ENCODE measurements around the gene CEP44. TPM values are rescaled to one million over a fixed set of nuclear protein-coding genes. Genes with fewer than 3 reads are reported as not detected.

CEP44 gene
- total RNA-seq, 1 donor from 2014 or later, result 16.4 TPM

DNA sequence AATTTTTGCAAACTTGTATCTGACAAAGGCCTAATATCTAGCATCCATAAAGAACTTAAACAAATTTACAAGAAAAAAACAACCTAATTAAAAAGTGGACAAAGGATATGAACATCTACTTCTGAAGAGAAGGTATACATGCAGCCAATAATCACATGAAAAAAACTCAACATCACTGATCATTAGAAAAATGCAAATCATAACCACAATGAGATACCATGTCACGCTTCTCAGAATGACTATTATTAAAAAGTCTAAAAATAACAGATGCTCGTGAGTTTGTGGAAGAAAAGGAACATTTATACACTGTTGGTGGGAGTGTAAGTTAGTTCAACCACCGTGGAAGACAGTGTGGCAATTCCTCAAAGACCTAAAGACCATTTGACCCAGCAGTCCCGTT lies 24.0 kb downstream of the CEP44 start:
- H3K36me3 ChIP-seq, result peaks cover 74% of the 10 kb centered on the region
- intact Hi-C loops (cut with DNase I), result no loop called here
- DNase-seq (no peak), ATAC-seq (no peak)
- H3K4me1 ChIP-seq, result no peaks in the 10 kb centered on the region
- H3K27me3 ChIP-seq, result no peaks in the 10 kb centered on the region
- TF ChIP-seq, protein P1, sequence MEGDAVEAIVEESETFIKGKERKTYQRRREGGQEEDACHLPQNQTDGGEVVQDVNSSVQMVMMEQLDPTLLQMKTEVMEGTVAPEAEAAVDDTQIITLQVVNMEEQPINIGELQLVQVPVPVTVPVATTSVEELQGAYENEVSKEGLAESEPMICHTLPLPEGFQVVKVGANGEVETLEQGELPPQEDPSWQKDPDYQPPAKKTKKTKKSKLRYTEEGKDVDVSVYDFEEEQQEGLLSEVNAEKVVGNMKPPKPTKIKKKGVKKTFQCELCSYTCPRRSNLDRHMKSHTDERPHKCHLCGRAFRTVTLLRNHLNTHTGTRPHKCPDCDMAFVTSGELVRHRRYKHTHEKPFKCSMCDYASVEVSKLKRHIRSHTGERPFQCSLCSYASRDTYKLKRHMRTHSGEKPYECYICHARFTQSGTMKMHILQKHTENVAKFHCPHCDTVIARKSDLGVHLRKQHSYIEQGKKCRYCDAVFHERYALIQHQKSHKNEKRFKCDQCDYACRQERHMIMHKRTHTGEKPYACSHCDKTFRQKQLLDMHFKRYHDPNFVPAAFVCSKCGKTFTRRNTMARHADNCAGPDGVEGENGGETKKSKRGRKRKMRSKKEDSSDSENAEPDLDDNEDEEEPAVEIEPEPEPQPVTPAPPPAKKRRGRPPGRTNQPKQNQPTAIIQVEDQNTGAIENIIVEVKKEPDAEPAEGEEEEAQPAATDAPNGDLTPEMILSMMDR (IDR thresholded peaks at IDR 0.05), result no peak
- H3K4me3 ChIP-seq, result no peak overlapping the region
- no peak overlapping the region for H3K27ac ChIP-seq
- H3K9me3 ChIP-seq, result no peaks in the 10 kb centered on the region

DNA sequence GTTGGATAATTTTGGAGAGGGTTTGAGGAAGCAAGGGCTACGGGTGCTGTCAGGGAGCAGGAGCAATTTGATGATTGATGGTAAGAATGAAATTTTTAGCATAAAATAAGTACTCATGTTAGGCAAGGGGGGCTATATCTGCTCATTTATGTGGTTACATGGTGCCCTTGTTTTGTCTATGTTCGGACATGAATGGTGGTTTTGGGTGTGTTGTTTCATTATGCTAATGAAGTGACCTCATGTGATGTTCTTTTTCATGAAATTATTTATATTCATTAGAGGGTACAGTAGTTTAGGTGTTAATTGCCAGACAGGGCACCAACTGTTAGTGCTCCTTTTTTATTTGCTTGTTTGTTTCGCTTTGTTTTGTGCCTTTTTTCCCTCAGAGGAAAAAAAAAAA lies 29.3 kb downstream of the CEP44 start:
- intact Hi-C loops (cut with DNase I), result no loop called here
- H3K4me1 ChIP-seq, result no peaks in the 10 kb centered on the region
- no peak for DNase-seq
- H3K36me3 ChIP-seq, result peaks cover 44% of the 10 kb centered on the region
- H3K27ac ChIP-seq, result no peak overlapping the region
- no peak overlapping the region for H3K4me3 ChIP-seq
- no peak for ATAC-seq
- TF ChIP-seq, protein P1 (IDR thresholded peaks at IDR 0.05), result no peak
- H3K9me3 ChIP-seq, result no peaks in the 10 kb centered on the region
- no peaks in the 10 kb centered on the region for H3K27me3 ChIP-seq

DNA sequence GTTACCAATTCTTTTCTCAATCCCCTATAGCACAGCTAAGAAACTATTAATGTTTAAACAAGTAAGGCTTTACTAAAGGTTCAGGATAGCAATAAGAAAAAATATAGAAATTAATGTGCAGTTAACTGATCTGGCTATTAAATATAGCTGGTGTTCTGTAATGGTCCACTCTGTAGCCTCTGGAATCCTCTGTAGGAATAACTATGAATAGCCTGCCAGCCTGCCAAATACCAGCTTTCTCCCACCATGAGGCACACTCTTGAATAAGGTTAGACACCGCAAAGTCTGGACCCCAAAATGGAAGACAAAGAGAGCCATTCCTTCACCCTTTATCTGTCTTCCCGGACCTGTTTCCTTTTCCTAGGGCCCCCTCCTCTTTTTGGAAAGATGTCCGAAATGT lies 30.6 kb downstream of the CEP44 start:
- Histone ChIP-seq H3K4me3 (no peak overlapping the region), H3K27ac (no peak overlapping the region), H3K36me3 (peaks cover 44% of the 10 kb centered on the region), H3K4me1 (no peaks in the 10 kb centered on the region), H3K9me3 (no peaks in the 10 kb centered on the region), H3K27me3 (no peaks in the 10 kb centered on the region)
- TF ChIP-seq, protein P1 (IDR thresholded peaks at IDR 0.05), result no peak
- intact Hi-C loops (cut with DNase I), result no loop called here
- no peak for ATAC-seq
- no peak for DNase-seq

DNA sequence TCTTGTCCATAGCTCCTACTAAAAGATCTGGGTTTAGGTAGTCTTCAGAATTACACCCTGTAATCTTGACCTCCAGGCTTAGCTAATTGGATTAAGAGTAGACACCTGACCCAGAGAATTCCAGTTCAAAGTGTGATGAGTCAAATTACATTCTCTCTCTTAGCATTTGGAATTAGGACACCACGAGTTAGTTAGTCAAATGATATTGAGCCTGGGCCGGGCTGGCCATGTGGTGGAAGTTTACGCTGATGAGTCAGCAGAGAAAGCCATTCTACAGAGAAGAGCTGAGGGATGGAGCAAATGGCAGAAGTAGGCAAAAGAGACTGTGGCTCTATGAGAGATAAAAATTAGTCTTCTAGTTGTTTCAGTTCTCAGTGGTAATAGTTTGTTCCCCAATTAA lies 31.1 kb downstream of the CEP44 start:
- no peak overlapping the region for H3K4me3 ChIP-seq
- no peak for DNase-seq
- peaks cover 44% of the 10 kb centered on the region for H3K36me3 ChIP-seq
- no peaks in the 10 kb centered on the region for H3K4me1 ChIP-seq
- H3K9me3 ChIP-seq, result no peaks in the 10 kb centered on the region
- no peak overlapping the region for H3K27ac ChIP-seq
- intact Hi-C loops (cut with DNase I), result no loop called here
- ATAC-seq, result no peak
- no peaks in the 10 kb centered on the region for H3K27me3 ChIP-seq
- TF ChIP-seq, protein P1 (IDR thresholded peaks at IDR 0.05), result no peak

DNA sequence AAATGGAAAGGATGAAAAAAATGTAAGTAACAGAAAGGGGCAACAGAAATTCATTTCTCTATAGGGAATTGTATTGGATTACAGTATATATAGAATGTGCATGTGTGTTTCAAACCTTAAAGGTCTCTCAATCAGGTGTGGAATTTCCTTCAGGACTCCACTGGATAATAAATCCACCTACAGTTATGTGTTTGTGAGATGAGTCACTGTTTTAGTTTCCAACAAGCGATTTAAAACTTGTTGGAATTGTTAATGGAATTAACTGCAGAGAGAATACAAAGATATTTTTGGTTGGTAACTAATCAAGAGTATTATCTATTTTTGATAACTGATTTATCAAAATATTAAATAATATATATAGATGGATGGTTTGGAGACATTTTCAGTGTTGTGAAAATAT lies 32.8 kb downstream of the CEP44 start:
- no peak overlapping the region for H3K27ac ChIP-seq
- TF ChIP-seq, protein P1 (IDR thresholded peaks at IDR 0.05), result no peak
- no peaks in the 10 kb centered on the region for H3K4me1 ChIP-seq
- H3K4me3 ChIP-seq, result no peak overlapping the region
- H3K36me3 ChIP-seq, result peaks cover 32% of the 10 kb centered on the region
- no peaks in the 10 kb centered on the region for H3K27me3 ChIP-seq
- no peak for ATAC-seq
- no peak for DNase-seq
- intact Hi-C loops (cut with DNase I), result no loop called here
- H3K9me3 ChIP-seq, result no peaks in the 10 kb centered on the region

DNA sequence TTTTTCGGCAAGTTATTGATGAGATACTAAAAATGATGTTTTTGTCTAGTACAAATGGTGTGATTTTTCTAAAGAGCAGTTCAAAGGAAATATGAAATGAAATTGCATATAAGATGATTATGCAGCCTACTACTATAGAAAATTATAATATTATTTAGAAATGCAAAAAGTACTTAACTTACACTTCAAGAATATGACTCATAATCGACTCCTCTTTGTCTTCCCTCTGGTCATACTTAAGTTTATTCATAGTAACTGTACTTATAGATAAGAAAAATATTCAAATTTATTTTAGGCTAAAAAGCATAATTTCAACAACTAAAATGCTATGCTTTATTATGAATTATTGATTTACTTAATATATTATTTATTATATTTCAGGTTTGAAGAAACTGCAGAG lies 33.2 kb downstream of the CEP44 start:
- Histone ChIP-seq H3K9me3 (no peaks in the 10 kb centered on the region), H3K27me3 (no peaks in the 10 kb centered on the region), H3K4me1 (no peaks in the 10 kb centered on the region), H3K36me3 (peaks cover 29% of the 10 kb centered on the region), H3K27ac (no peak overlapping the region), H3K4me3 (no peak overlapping the region)
- TF ChIP-seq, protein P1 (IDR thresholded peaks at IDR 0.05), result no peak
- no peak for DNase-seq
- ATAC-seq, result no peak
- intact Hi-C loops (cut with DNase I), result no loop called here

Measured in upper lobe of right lung (tissue), 1 donor.